Esophagus squamous epithelium (tissue), 5 donors: ENCODE data around the gene KRT80. TPM values are rescaled to one million over a fixed set of nuclear protein-coding genes. Genes with fewer than 3 reads are reported as not detected.
A peak's percentile ranks its signal among the peaks of the same experiment; 100 is the strongest.

Experiments
- DNase-seq: peaks from one replicate; lab custom pipeline; 2025; lab: John Stamatoyannopoulos, UW
- H3K27ac ChIP-seq, 4 donors: fragments of 200-600 bp; sonication (generic); one replicate each; pipeline ENCODE4 v1.5.1; 2016 to 2019; ENCODE audit warnings: mild to moderate bottlenecking in 1 of 4
- H3K27me3 ChIP-seq, 4 donors: fragments of 200-600 bp; sonication (generic); 1 replicate in 3 of 4; 2 replicates in 1 of 4; pipeline versions ENCODE4 v1.5.1 to v1.6.0; 2017 to 2021; ENCODE audit warnings: antibody characterized with exemption in 1 of 4
- H3K36me3 ChIP-seq, 3 donors: fragments of 200-600 bp; sonication (generic); one replicate each; pipeline ENCODE4 v1.5.1; 2016 to 2019
- H3K4me1 ChIP-seq, 3 donors: fragments of 200-600 bp; sonication (generic); one replicate each; pipeline ENCODE4 v1.5.1; 2017 to 2019
- H3K4me3 ChIP-seq, 4 donors: fragments of 200-600 bp; sonication (generic); 1 replicate in 3 of 4; 2 replicates in 1 of 4; pipeline ENCODE4 v1.5.1; 2016 to 2019; ENCODE audit warnings: mild to moderate bottlenecking in 2 of 4, moderate library complexity in 1 of 4
- H3K9me3 ChIP-seq, 3 donors: fragments of 200-600 bp; sonication (generic); one replicate each; pipeline ENCODE4 v1.5.1; 2016 to 2019
- CTCF ChIP-seq, 6 experiments: fragments of 450-650 bp in 4 of 6; fragments of 200-600 bp in 2 of 6; sonication (generic) in 2 of 6; IDR thresholded peaks; one replicate each; pipeline ENCODE4 v1.5.1; 2016 to 2019; ENCODE audit warnings: antibody characterized with exemption in 6 of 6, mild to moderate bottlenecking in 4 of 6, moderate library complexity in 4 of 6
- POLR2A ChIP-seq, 4 donors: fragments of 450-650 bp; IDR thresholded peaks; one replicate each; pipeline ENCODE4 v1.6.1; 2017; ENCODE audit warnings: antibody characterized with exemption in 4 of 4, mild to moderate bottlenecking in 4 of 4, moderate library complexity in 3 of 4
- WGBS, 2 donors: methylation state at CpG; one replicate each; pipeline ENCODE4 v1.1.5; 2018; 5-methylcytosine and 5-hydroxymethylcytosine counted together
- intact Hi-C: fragments of 100-400 bp; cut with DNase I; formaldehyde crosslinking; loops from one replicate; pipeline ENCODE4 v1.15.0; 2022
- total RNA-seq, 4 donors: library from RNA; depleted of rRNA; stranded (reverse); fragments of >200 nt; gene quantifications; one replicate each; pipeline ENCODE4 v1.1.0, GENCODE V29; 2016
- donor health status: DM: yes; HTN: yes; CAD: no.

KRT80 gene
- total RNA-seq, 4 donors from 2014 or later = 11.4 to 39.6 (median 16.5) TPM

GRCh38 chr12:52218001-52218400 lies 26.2 kb upstream of the KRT80 start:
- TF ChIP-seq POLR2A (IDR thresholded peaks at IDR 0.05) = no peak
- no peak for TF ChIP-seq CTCF (IDR thresholded peaks at IDR 0.05)
- WGBS, 2 donors = 56 to 73% methylated on average over 4 of the region's 4 CpGs
- Histone ChIP-seq H3K27ac (peak overlapping the region; percentile 49 to 75 (median 68)), H3K4me3 (no peak overlapping the region), H3K9me3 (no peaks in the 10 kb centered on the region), H3K27me3 (peaks cover 0 to 23% (median 0%) of the 10 kb centered on the region in 4 donors), H3K4me1 (peaks cover 16 to 86% (median 23%) of the 10 kb centered on the region in 3 donors), H3K36me3 (no peaks in the 10 kb centered on the region)
- DNase-seq = no peak
- intact Hi-C loops = no loop called here

- H3K4me3 ChIP-seq = no peak overlapping the region
- intact Hi-C loops = no loop called here
- H3K9me3 ChIP-seq = no peaks in the 10 kb centered on the region
- DNase-seq = no peak
- 10 to 14% methylated on average over 4 to 5 of the region's 5 CpGs for WGBS, 2 donors
- no peak for TF ChIP-seq CTCF (IDR thresholded peaks at IDR 0.05)
- no peak for TF ChIP-seq POLR2A (IDR thresholded peaks at IDR 0.05)
- peaks cover 16 to 88% (median 23%) of the 10 kb centered on the region in 3 donors for H3K4me1 ChIP-seq
- H3K36me3 ChIP-seq = no peaks in the 10 kb centered on the region
- H3K27ac ChIP-seq = peak overlapping the region; percentile 49 to 75 (median 68)
- peaks cover 0 to 15% (median 0%) of the 10 kb centered on the region in 4 donors for H3K27me3 ChIP-seq
Measured at GRCh38 chr12:52217223-52217622, 25.4 kb upstream of the KRT80 start.

GRCh38 chr12:52216807-52217206 lies 25.0 kb upstream of the KRT80 start:
- TF ChIP-seq POLR2A (IDR thresholded peaks at IDR 0.05) (no peak), CTCF (IDR thresholded peaks at IDR 0.05) (no peak)
- Histone ChIP-seq H3K4me3 (no peak overlapping the region), H3K27me3 (peaks cover 0 to 11% (median 0%) of the 10 kb centered on the region in 4 donors), H3K9me3 (no peaks in the 10 kb centered on the region), H3K4me1 (peaks cover 16 to 84% (median 21%) of the 10 kb centered on the region in 3 donors), H3K27ac (peak overlapping the region in 3 of 4 donors; percentile 64 to 75 (median 73)), H3K36me3 (no peaks in the 10 kb centered on the region)
- WGBS, 2 donors = 11 to 17% methylated on average over 1 of the region's 1 CpG
- intact Hi-C loops = no loop called here
- no peak for DNase-seq

GRCh38 chr12:52216100-52216499 lies 24.3 kb upstream of the KRT80 start:
- intact Hi-C loops = no loop called here
- WGBS, 2 donors = 83 to 88% methylated on average over 1 to 4 of the region's 4 CpGs
- H3K36me3 ChIP-seq = no peaks in the 10 kb centered on the region
- no peak overlapping the region for H3K4me3 ChIP-seq
- peaks cover 0 to 4% (median 0%) of the 10 kb centered on the region in 4 donors for H3K27me3 ChIP-seq
- H3K4me1 ChIP-seq = peaks cover 16 to 79% (median 20%) of the 10 kb centered on the region in 3 donors
- DNase-seq = no peak
- TF ChIP-seq POLR2A (IDR thresholded peaks at IDR 0.05) (no peak), CTCF (IDR thresholded peaks at IDR 0.05) (no peak)
- peak overlapping the region in 1 of 4 donors; percentile 60 for H3K27ac ChIP-seq
- no peaks in the 10 kb centered on the region for H3K9me3 ChIP-seq

GRCh38 chr12:52215587-52216031 lies 23.8 kb upstream of the KRT80 start:
- TF ChIP-seq CTCF (IDR thresholded peaks at IDR 0.05) = no peak
- TF ChIP-seq POLR2A (IDR thresholded peaks at IDR 0.05) = no peak
- DNase-seq = no peak
- intact Hi-C loops = no loop called here
- 39 to 41% methylated on average over 4 to 5 of the region's 7 CpGs for WGBS, 2 donors
- peaks cover 16 to 79% (median 20%) of the 10 kb centered on the region in 3 donors for H3K4me1 ChIP-seq
- no peak overlapping the region for H3K4me3 ChIP-seq
- peaks cover 0 to 4% (median 0%) of the 10 kb centered on the region in 4 donors for H3K27me3 ChIP-seq
- no peaks in the 10 kb centered on the region for H3K36me3 ChIP-seq
- peak overlapping the region in 1 of 4 donors; percentile 60 for H3K27ac ChIP-seq
- H3K9me3 ChIP-seq = no peaks in the 10 kb centered on the region
